NT2/D1 (cell line): ENCODE data around the gene KCNK2.

Source experiments
- SUZ12 ChIP-seq: IDR thresholded peaks from 2 replicates; pipeline ENCODE4 v1.6.1; 2011; ENCODE audit not compliant: insufficient read length, insufficient read depth; ENCODE audit errors: extremely low read depth
- YY1 ChIP-seq: IDR thresholded peaks from 2 replicates; pipeline ENCODE4 v1.6.1; 2011; ENCODE audit not compliant: insufficient read length, insufficient read depth

- no peak for TF ChIP-seq YY1
- no peak for TF ChIP-seq SUZ12
These were observed 11.8 kb downstream of the KCNK2 start for GRCh38 chr1:215094381-215094780.
